HFF-Myc (cell line): Measurements from ENCODE around the gene FLOT2.
"Not testable (repeated sequence)": the region's sequence is repeated elsewhere in the genome, so short reads cannot be mapped to it uniquely, and the experiment has no call there.

Experiments used
- DNase-seq: peaks from one replicate; pipeline ENCODE4 v3.0.0-alpha.2; 2011; ENCODE audit warnings: low read depth; ENCODE audit errors: extremely low read depth
- H3K4me3 ChIP-seq: replicated peaks from 2 replicates; pipeline ENCODE4 v1.5.1; 2011; ENCODE audit warnings: low read depth, mild to moderate bottlenecking, control low read depth, low read length
- TF ChIP-seq, protein P1 (sequence below): IDR thresholded peaks from 2 replicates; pipeline ENCODE4 v1.5.1; 2012; ENCODE audit warnings: mild to moderate bottlenecking, low read depth, low read length, control low read depth; ENCODE audit errors: missing control alignments

FLOT2 gene

GRCh38 chr17:28940675-28941074 is 43.1 kb upstream of the FLOT2 start:
- no peak overlapping the region for H3K4me3 ChIP-seq
- no peak for DNase-seq
- TF ChIP-seq, protein P1, sequence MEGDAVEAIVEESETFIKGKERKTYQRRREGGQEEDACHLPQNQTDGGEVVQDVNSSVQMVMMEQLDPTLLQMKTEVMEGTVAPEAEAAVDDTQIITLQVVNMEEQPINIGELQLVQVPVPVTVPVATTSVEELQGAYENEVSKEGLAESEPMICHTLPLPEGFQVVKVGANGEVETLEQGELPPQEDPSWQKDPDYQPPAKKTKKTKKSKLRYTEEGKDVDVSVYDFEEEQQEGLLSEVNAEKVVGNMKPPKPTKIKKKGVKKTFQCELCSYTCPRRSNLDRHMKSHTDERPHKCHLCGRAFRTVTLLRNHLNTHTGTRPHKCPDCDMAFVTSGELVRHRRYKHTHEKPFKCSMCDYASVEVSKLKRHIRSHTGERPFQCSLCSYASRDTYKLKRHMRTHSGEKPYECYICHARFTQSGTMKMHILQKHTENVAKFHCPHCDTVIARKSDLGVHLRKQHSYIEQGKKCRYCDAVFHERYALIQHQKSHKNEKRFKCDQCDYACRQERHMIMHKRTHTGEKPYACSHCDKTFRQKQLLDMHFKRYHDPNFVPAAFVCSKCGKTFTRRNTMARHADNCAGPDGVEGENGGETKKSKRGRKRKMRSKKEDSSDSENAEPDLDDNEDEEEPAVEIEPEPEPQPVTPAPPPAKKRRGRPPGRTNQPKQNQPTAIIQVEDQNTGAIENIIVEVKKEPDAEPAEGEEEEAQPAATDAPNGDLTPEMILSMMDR, result no peak

DNA sequence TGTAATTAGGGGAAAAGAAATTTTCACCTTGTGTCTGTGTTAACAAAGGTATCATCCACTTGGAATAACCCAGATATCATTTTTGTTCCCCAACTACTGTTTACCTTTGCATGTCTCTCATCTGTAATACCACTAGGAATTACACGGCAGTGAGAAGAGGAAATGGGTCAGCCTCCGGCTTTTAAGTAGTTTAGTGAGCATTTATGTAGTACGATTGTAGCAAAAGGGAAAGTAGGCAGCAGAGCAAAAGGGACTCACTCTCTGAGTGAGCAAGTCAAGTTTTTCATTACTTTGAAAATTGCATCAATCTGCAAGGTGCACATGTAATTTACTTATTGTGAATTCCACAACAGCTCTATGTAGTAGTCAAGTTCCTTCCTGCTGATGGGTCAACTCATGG is 42.6 kb upstream of the FLOT2 start:
- TF ChIP-seq, protein P1, result no peak
- no peak for DNase-seq
- no peak overlapping the region for H3K4me3 ChIP-seq

DNA sequence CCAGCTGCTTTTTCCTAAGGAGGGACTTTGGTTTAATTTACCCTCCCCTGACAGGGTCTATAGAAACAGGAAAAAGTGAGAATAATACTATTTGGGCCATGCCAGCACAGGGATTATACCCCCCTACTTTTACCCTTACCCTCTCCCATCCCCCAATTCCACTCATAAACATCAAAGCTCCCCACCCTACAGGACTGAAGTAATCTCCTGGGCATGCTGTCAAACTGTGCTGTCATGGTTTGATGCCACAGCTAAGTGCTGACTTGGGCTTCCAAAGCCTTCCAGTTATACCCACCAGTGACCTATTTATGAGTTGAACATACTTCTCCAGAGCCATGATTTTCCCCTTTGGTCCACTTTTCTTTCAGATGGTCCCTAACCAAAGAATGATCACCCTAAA is 41.0 kb upstream of the FLOT2 start:
- no peak overlapping the region for H3K4me3 ChIP-seq
- TF ChIP-seq, protein P1, result no peak
- no peak for DNase-seq

- no peak overlapping the region for H3K4me3 ChIP-seq
- DNase-seq, result no peak
- TF ChIP-seq, protein P1, result no peak
Observed at GRCh38 chr17:28937044-28937729, 39.7 kb upstream of the FLOT2 start.

GRCh38 chr17:28935744-28936460 is 38.4 kb upstream of the FLOT2 start:
- TF ChIP-seq, protein P1, result no peak
- H3K4me3 ChIP-seq, result no peak overlapping the region
- DNase-seq, result no peak

DNA sequence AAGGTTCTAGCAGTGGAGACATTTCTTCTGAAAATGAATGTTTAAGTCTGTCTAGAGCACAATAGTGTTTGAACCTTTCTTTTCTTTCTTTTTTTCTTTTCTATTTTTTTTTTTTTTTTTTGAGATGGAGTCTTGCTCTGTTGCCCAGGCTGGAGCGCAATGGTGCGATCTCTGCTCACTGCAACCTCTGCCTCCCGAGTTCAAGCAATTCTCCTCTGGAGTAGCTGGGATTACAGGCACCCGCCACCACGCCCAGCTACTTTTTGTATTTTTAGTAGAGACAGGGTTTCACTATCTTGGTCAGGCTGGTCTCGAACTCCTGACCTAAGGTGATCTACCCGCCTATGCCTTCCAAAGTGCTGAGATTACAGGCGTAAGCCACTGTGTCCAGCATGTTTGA is 37.0 kb upstream of the FLOT2 start:
- not testable (repeated sequence) for DNase-seq, H3K4me3 ChIP-seq

- TF ChIP-seq, protein P1, result no peak
- no peak for DNase-seq
- H3K4me3 ChIP-seq, result no peak overlapping the region
Observed at GRCh38 chr17:28929787-28930186, 32.3 kb upstream of the FLOT2 start.
